GM23248 (cell line): ENCODE results near the gene LAMA5. TPM values are rescaled to one million over a fixed set of nuclear protein-coding genes. Genes with fewer than 3 reads are reported as not detected.

Experiments
- DNase-seq: peaks from one replicate; pipeline ENCODE4 v3.0.0-alpha.2; 2015
- H2AFZ ChIP-seq: fragments of 200-600 bp; sonication (generic); 2 replicates; pipeline ENCODE4 v1.6.1; 2016; ENCODE audit warnings: antibody characterized with exemption
- H3F3A ChIP-seq: fragments of 200-600 bp; sonication (generic); 2 replicates; pipeline ENCODE4 v1.6.1; 2016; ENCODE audit warnings: mild to moderate bottlenecking, antibody characterized with exemption, mixed run types; ENCODE audit not compliant: insufficient read depth
- H3K27ac ChIP-seq: fragments of 200-600 bp; sonication (generic); 2 replicates; pipeline ENCODE4 v1.5.1; 2016; ENCODE audit warnings: mild to moderate bottlenecking
- H3K27me3 ChIP-seq: fragments of 200-600 bp; sonication (generic); replicated peaks from 2 replicates; pipeline ENCODE4 v1.6.1; 2016; ENCODE audit warnings: mild to moderate bottlenecking; ENCODE audit not compliant: insufficient read depth
- H3K36me3 ChIP-seq: fragments of 200-600 bp; sonication (generic); 2 replicates; pipeline ENCODE4 v1.6.1; 2016; ENCODE audit warnings: low read depth, mild to moderate bottlenecking
- H3K4me1 ChIP-seq: fragments of 200-600 bp; sonication (generic); 2 replicates; pipeline ENCODE4 v1.6.1; 2016; ENCODE audit warnings: mild to moderate bottlenecking; ENCODE audit not compliant: insufficient read depth
- H3K4me2 ChIP-seq: fragments of 200-600 bp; sonication (generic); one replicate; pipeline ENCODE4 v1.6.1; 2016; ENCODE audit warnings: mild to moderate bottlenecking; ENCODE audit not compliant: unreplicated experiment
- H3K4me3 ChIP-seq: fragments of 200-600 bp; sonication (generic); 2 replicates; pipeline ENCODE4 v1.5.1; 2016; ENCODE audit warnings: mild to moderate bottlenecking
- H3K79me2 ChIP-seq: fragments of 200-600 bp; sonication (generic); 2 replicates; pipeline ENCODE4 v1.6.1; 2016; ENCODE audit warnings: mild to moderate bottlenecking; ENCODE audit not compliant: insufficient read depth
- H3K9ac ChIP-seq: fragments of 200-600 bp; sonication (generic); 2 replicates; pipeline ENCODE4 v1.6.1; 2016; ENCODE audit warnings: mild to moderate bottlenecking
- H3K9me2 ChIP-seq: fragments of 200-600 bp; sonication (generic); 2 replicates; pipeline ENCODE4 v1.6.1; 2016; ENCODE audit warnings: mixed run types, mild to moderate bottlenecking, moderate library complexity; ENCODE audit not compliant: insufficient read depth
- H3K9me3 ChIP-seq: fragments of 200-600 bp; sonication (generic); one replicate; pipeline ENCODE4 v1.6.1; 2017; ENCODE audit warnings: low read depth
- H4K20me1 ChIP-seq: fragments of 200-600 bp; sonication (generic); 2 replicates; pipeline ENCODE4 v1.6.0; 2016; ENCODE audit not compliant: insufficient read depth
- EZH2 ChIP-seq: fragments of 200-600 bp; sonication (generic); IDR thresholded peaks from 2 replicates; pipeline ENCODE4 v1.6.1; 2018; ENCODE audit warnings: antibody characterized with exemption, mild to moderate bottlenecking; ENCODE audit not compliant: insufficient read depth, poor library complexity, severe bottlenecking
- EZH2phosphoT487 ChIP-seq: fragments of 200-600 bp; sonication (generic); IDR thresholded peaks from 2 replicates; pipeline ENCODE4 v1.6.1; 2018; ENCODE audit warnings: antibody characterized with exemption, moderate library complexity, mild to moderate bottlenecking, low read depth; ENCODE audit not compliant: insufficient read depth
- WGBS, 2 experiments: methylation state at CpG; one replicate each; pipeline ENCODE4 v1.1.6; 2015 to 2017; ENCODE audit warnings: low lambda C conversion rate in 2 of 2, low coverage in 1 of 2; ENCODE audit errors: missing lambda C conversion rate in 2 of 2; 5-methylcytosine and 5-hydroxymethylcytosine counted together
- in situ Hi-C: fragments of 300-500 bp; cut with MboI; formaldehyde crosslinking; loops from 2 replicates; pipeline ENCODE4 v1.15.0; 2020
- polyA plus RNA-seq: library from polyadenylated mRNA; unstranded; fragments of >200 nt; fragmentation: Nextera tagmentation; extraction: Ambion mirVana; gene quantifications from 2 replicates; pipeline ENCODE4 v1.2.1, GENCODE V29; 2016
- total RNA-seq: library from RNA; depleted of rRNA; stranded (reverse); fragments of >200 nt; shearing (Covaris generic); gene quantifications from 2 replicates; pipeline ENCODE4 v1.2.3, GENCODE V29; 2014

Gene LAMA5
- total and polyA plus RNA-seq, 2 experiments from 2014 or later: 4.5 to 6.0 TPM

DNA sequence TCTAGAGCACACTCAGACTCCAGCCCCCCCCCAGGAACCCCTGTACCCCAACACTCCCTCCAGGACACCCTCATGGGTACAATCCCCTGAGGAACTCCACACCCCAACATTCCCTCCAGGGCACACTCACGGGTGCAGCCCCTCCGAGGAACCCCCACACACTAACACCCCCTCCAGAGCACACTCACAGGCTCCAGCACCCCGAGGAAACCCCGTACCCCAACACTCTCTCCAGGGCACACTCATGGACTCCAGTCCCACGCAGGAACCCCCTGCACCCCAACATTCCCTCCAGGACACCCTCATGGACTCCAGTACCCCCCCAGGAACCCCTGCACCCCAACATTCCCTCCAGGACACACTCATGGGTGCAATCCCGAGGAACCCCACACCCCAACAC lies 31.6 kb downstream of the LAMA5 start:
- no peaks in the 10 kb centered on the region for H3F3A ChIP-seq
- H4K20me1 ChIP-seq: no peaks in the 10 kb centered on the region
- DNase-seq: no peak
- no peak for TF ChIP-seq EZH2phosphoT487
- TF ChIP-seq EZH2: no peak
- WGBS, 2 experiments: 83 to 85% methylated on average over 4 to 6 of the region's 6 CpGs
- H3K79me2 ChIP-seq: no peaks in the 10 kb centered on the region
- H2AFZ ChIP-seq: no peak overlapping the region
- H3K9me3 ChIP-seq: no peaks in the 10 kb centered on the region
- no peak overlapping the region for H3K4me3 ChIP-seq
- H3K36me3 ChIP-seq: no peaks in the 10 kb centered on the region
- H3K27me3 ChIP-seq: no peaks in the 10 kb centered on the region
- no peak overlapping the region for H3K9ac ChIP-seq
- H3K4me1 ChIP-seq: no peaks in the 10 kb centered on the region
- H3K9me2 ChIP-seq: no peaks in the 10 kb centered on the region
- H3K27ac ChIP-seq: no peak overlapping the region
- in situ Hi-C loops: no loop called here
- H3K4me2 ChIP-seq: no peak overlapping the region

DNA sequence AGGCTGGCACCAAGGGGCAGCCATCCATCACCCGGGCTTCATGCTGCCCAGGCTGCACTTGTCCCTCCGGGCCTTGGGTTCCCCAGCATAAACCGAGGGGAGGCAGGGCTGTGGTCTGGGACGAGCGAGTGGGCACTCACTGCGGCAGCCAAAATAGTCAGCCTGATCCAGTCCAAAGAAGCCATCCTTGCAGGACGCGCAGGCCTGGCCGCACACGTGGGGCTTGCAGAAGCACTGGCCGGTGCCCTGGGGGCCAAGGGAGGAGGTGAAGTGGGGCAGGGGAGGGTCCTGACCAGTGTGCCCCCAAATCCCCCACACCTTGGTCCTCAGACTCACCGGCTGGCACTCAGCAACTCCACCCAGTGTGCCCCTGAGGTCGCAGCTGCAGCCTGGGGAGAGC lies 32.2 kb downstream of the LAMA5 start:
- H3K4me2 ChIP-seq: no peak overlapping the region
- no peaks in the 10 kb centered on the region for H3K4me1 ChIP-seq
- H3K27ac ChIP-seq: no peak overlapping the region
- H3K9ac ChIP-seq: no peak overlapping the region
- TF ChIP-seq EZH2phosphoT487 (no peak), EZH2 (no peak)
- H2AFZ ChIP-seq: no peak overlapping the region
- no peaks in the 10 kb centered on the region for H4K20me1 ChIP-seq
- H3K36me3 ChIP-seq: no peaks in the 10 kb centered on the region
- H3K9me2 ChIP-seq: no peaks in the 10 kb centered on the region
- WGBS, 2 experiments: 74 to 85% methylated on average over 11 to 13 of the region's 13 CpGs
- H3K4me3 ChIP-seq: no peak overlapping the region
- no peaks in the 10 kb centered on the region for H3K27me3 ChIP-seq
- H3F3A ChIP-seq: no peaks in the 10 kb centered on the region
- DNase-seq: no peak
- H3K9me3 ChIP-seq: no peaks in the 10 kb centered on the region
- in situ Hi-C loops: no loop called here
- H3K79me2 ChIP-seq: no peaks in the 10 kb centered on the region

DNA sequence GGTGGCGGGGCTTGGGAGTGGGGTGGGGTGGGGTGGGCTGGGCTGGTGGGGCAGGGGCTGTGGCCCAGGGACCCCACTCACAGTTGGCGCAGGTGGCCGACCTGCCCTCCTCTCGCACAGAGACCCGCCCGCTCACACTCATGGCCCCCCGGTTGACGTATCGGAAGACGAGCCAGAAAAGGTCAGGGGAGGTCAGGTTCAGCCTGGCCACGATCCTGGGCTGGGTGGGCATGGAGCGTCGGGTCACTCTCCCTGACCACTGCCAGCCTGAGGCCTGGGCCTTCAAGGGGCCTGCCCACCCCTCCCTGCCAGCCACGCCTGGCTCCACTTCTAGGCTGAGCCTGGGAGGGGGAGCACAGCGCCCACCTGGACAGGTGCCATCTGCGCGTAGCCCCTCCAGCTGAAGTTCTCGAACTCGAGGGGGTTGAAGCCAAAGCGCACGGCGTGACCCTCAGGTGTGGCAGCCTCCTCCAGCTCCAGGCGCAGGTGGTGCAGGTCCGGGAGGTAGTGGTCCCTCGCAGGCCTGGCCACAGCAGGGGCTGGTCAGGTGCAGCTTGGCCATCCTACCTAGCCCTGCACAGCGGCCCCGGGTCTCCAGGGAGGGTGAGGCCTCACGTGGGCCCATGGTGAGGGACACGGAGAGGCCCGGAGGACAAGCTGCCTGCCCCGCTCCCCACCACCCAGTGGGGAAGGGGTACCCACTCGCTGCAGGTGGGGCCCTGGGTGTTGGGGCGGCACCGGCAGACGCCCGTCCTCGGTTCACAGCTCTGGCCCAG lies 33.1 kb downstream of the LAMA5 start:
- Histone ChIP-seq H3K9me3 (no peaks in the 10 kb centered on the region), H3K4me3 (no peak overlapping the region), H3K79me2 (no peaks in the 10 kb centered on the region), H3K9me2 (no peaks in the 10 kb centered on the region), H4K20me1 (no peaks in the 10 kb centered on the region), H3K4me1 (no peaks in the 10 kb centered on the region), H3K4me2 (no peak overlapping the region), H3K36me3 (no peaks in the 10 kb centered on the region), H3K27ac (no peak overlapping the region), H3F3A (no peaks in the 10 kb centered on the region), H2AFZ (no peak overlapping the region), H3K27me3 (no peaks in the 10 kb centered on the region), H3K9ac (no peak overlapping the region)
- no peak for DNase-seq
- no peak for TF ChIP-seq EZH2
- no peak for TF ChIP-seq EZH2phosphoT487
- in situ Hi-C loops: no loop called here
- 73 to 82% methylated on average over 23 to 37 of the region's 37 CpGs for WGBS, 2 experiments

DNA sequence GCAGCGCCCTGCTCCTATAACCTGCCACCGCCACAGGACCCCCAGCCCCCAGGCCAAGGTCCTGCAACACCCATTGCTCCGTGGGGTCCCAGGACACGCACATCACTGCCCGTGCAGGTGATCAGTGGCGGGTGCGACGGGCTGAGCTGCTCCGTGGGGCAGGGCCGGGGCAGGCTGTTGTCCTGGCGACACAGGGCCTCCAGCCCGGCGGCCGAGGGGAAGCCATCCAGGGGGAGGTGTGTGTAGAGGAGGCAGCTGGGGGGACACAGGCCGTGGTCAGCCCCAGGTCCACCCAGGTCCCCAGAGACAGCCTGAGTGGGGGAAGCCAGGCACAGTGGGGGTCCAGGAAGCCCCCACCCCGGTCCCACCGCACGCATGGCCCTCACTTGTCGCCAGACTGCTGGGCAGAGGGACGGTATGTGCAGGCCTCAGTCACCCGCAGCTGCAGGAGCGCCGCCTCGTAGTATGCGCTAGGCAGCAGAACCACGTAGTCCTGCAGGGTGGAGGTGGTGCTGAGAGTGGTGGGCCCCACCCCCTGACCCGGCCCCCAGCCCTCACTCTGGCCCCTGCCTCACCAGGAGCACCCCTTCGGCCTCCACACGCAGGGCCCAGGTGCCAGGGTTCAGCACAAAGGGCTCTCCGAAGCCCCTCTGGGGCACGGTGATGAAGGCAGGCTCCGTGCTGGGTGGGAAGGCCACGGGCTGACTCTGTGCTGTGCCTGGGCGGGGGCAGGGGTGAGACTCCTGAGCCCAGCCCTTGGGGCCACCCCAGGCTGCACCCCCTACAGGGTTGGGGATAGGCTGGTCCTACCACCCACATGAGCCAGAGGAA lies 33.9 kb downstream of the LAMA5 start:
- Histone ChIP-seq H3K27me3 (no peaks in the 10 kb centered on the region), H3K27ac (no peak overlapping the region), H3K9ac (no peak overlapping the region), H3K4me1 (no peaks in the 10 kb centered on the region), H3K36me3 (no peaks in the 10 kb centered on the region), H2AFZ (no peak overlapping the region), H3K9me3 (no peaks in the 10 kb centered on the region), H3K79me2 (no peaks in the 10 kb centered on the region), H3K4me2 (no peak overlapping the region), H3K4me3 (no peak overlapping the region), H4K20me1 (no peaks in the 10 kb centered on the region), H3F3A (no peaks in the 10 kb centered on the region), H3K9me2 (no peaks in the 10 kb centered on the region)
- TF ChIP-seq EZH2phosphoT487 (no peak), EZH2 (no peak)
- in situ Hi-C loops: no loop called here
- WGBS, 2 experiments: 79 to 83% methylated on average over 26 to 30 of the region's 34 CpGs
- DNase-seq: no peak
